ENCODE results near the gene SLC2A5.
"Not testable (repeated sequence)": the region's sequence is repeated elsewhere in the genome, so short reads cannot be mapped to it uniquely, and the experiment has no call there.

The SLC2A5 gene

GRCh38 chr1:9105336-9105867 is 36.0 kb upstream of the SLC2A5 start:
- Histone ChIP-seq H3K27me3 (ENCODE audit: control insufficient read depth, insufficient read depth, low read length) (no peaks in the 10 kb centered on the region), H3K36me3 (ENCODE audit: control insufficient read depth, low read depth, low read length) (no peaks in the 10 kb centered on the region), H3K9me3 (ENCODE audit: control insufficient read depth, low read depth, low read length) (no peaks in the 10 kb centered on the region), H3K4me1 (ENCODE audit: control insufficient read depth, low read depth, low read length) (no peaks in the 10 kb centered on the region), H3K27ac (ENCODE audit: low read length) (no peak overlapping the region), H3K9ac (ENCODE audit: low read length) (no peak overlapping the region), H3K4me3 (ENCODE audit: low read length) (no peak overlapping the region)

- H3K36me3 ChIP-seq (ENCODE audit: control insufficient read depth, low read depth, low read length), result no peaks in the 10 kb centered on the region
- H3K27me3 ChIP-seq (ENCODE audit: control insufficient read depth, insufficient read depth, low read length), result no peaks in the 10 kb centered on the region
- peaks cover 2% of the 10 kb centered on the region for H3K9me3 ChIP-seq (ENCODE audit: control insufficient read depth, low read depth, low read length)
- H3K9ac ChIP-seq (ENCODE audit: low read length), result no peak overlapping the region
- no peaks in the 10 kb centered on the region for H3K4me1 ChIP-seq (ENCODE audit: control insufficient read depth, low read depth, low read length)
- no peak overlapping the region for H3K27ac ChIP-seq (ENCODE audit: low read length)
- no peak overlapping the region for H3K4me3 ChIP-seq (ENCODE audit: low read length)
Measured at GRCh38 chr1:9101510-9102146, 32.2 kb upstream of the SLC2A5 start.

GRCh38 chr1:9100471-9101043 is 31.1 kb upstream of the SLC2A5 start:
- Histone ChIP-seq H3K27ac (ENCODE audit: low read length) (no peak overlapping the region), H3K9me3 (ENCODE audit: control insufficient read depth, low read depth, low read length) (peaks cover 6% of the 10 kb centered on the region), H3K27me3 (ENCODE audit: control insufficient read depth, insufficient read depth, low read length) (no peaks in the 10 kb centered on the region), H3K4me1 (ENCODE audit: control insufficient read depth, low read depth, low read length) (no peaks in the 10 kb centered on the region), H3K36me3 (ENCODE audit: control insufficient read depth, low read depth, low read length) (no peaks in the 10 kb centered on the region), H3K4me3 (ENCODE audit: low read length) (no peak overlapping the region), H3K9ac (ENCODE audit: low read length) (no peak overlapping the region)

- no peaks in the 10 kb centered on the region for H3K27me3 ChIP-seq (ENCODE audit: control insufficient read depth, insufficient read depth, low read length)
- no peaks in the 10 kb centered on the region for H3K36me3 ChIP-seq (ENCODE audit: control insufficient read depth, low read depth, low read length)
- H3K9ac ChIP-seq (ENCODE audit: low read length), result no peak overlapping the region
- no peaks in the 10 kb centered on the region for H3K4me1 ChIP-seq (ENCODE audit: control insufficient read depth, low read depth, low read length)
- H3K27ac ChIP-seq (ENCODE audit: low read length), result no peak overlapping the region
- H3K9me3 ChIP-seq (ENCODE audit: control insufficient read depth, low read depth, low read length), result peaks cover 7% of the 10 kb centered on the region
- H3K4me3 ChIP-seq (ENCODE audit: low read length), result no peak overlapping the region
Measured at GRCh38 chr1:9099555-9099954, 30.1 kb upstream of the SLC2A5 start.

- H3K36me3 ChIP-seq (ENCODE audit: control insufficient read depth, low read depth, low read length), result no peaks in the 10 kb centered on the region
- H3K4me3 ChIP-seq (ENCODE audit: low read length), result no peak overlapping the region
- no peak overlapping the region for H3K9ac ChIP-seq (ENCODE audit: low read length)
- H3K27me3 ChIP-seq (ENCODE audit: control insufficient read depth, insufficient read depth, low read length), result no peaks in the 10 kb centered on the region
- H3K9me3 ChIP-seq (ENCODE audit: control insufficient read depth, low read depth, low read length), result peaks cover 7% of the 10 kb centered on the region
- H3K27ac ChIP-seq (ENCODE audit: low read length), result no peak overlapping the region
- no peaks in the 10 kb centered on the region for H3K4me1 ChIP-seq (ENCODE audit: control insufficient read depth, low read depth, low read length)
Measured at GRCh38 chr1:9097947-9098705, 28.7 kb upstream of the SLC2A5 start.

- no peak overlapping the region for H3K27ac ChIP-seq (ENCODE audit: low read length)
- H3K4me3 ChIP-seq (ENCODE audit: low read length), result no peak overlapping the region
- no peaks in the 10 kb centered on the region for H3K4me1 ChIP-seq (ENCODE audit: control insufficient read depth, low read depth, low read length)
- H3K9me3 ChIP-seq (ENCODE audit: control insufficient read depth, low read depth, low read length), result peaks cover 7% of the 10 kb centered on the region
- H3K27me3 ChIP-seq (ENCODE audit: control insufficient read depth, insufficient read depth, low read length), result no peaks in the 10 kb centered on the region
- H3K36me3 ChIP-seq (ENCODE audit: control insufficient read depth, low read depth, low read length), result no peaks in the 10 kb centered on the region
- no peak overlapping the region for H3K9ac ChIP-seq (ENCODE audit: low read length)
Measured at GRCh38 chr1:9095818-9096217, 26.4 kb upstream of the SLC2A5 start.

- not testable (repeated sequence) for H3K36me3 ChIP-seq (ENCODE audit: control insufficient read depth, low read depth, low read length); H3K9me3 ChIP-seq (ENCODE audit: control insufficient read depth, low read depth, low read length); H3K4me1 ChIP-seq (ENCODE audit: control insufficient read depth, low read depth, low read length); H3K4me3 ChIP-seq (ENCODE audit: low read length); H3K9ac ChIP-seq (ENCODE audit: low read length); H3K27me3 ChIP-seq (ENCODE audit: control insufficient read depth, insufficient read depth, low read length); H3K27ac ChIP-seq (ENCODE audit: low read length)
Measured at GRCh38 chr1:9093996-9094595, 24.7 kb upstream of the SLC2A5 start.

- no peaks in the 10 kb centered on the region for H3K36me3 ChIP-seq (ENCODE audit: control insufficient read depth, low read depth, low read length)
- H3K9ac ChIP-seq (ENCODE audit: low read length), result no peak overlapping the region
Measured at GRCh38 chr1:9093581-9093980, 24.1 kb upstream of the SLC2A5 start.

GRCh38 chr1:9093091-9093490 is 23.7 kb upstream of the SLC2A5 start:
- Histone ChIP-seq H3K36me3 (ENCODE audit: control insufficient read depth, low read depth, low read length) (no peaks in the 10 kb centered on the region), H3K9me3 (ENCODE audit: control insufficient read depth, low read depth, low read length) (peaks cover 7% of the 10 kb centered on the region), H3K27ac (ENCODE audit: low read length) (no peak overlapping the region), H3K4me1 (ENCODE audit: control insufficient read depth, low read depth, low read length) (no peaks in the 10 kb centered on the region), H3K4me3 (ENCODE audit: low read length) (no peak overlapping the region), H3K9ac (ENCODE audit: low read length) (no peak overlapping the region), H3K27me3 (ENCODE audit: control insufficient read depth, insufficient read depth, low read length) (no peaks in the 10 kb centered on the region)

More at GRCh38 chr1:9093581-9093980, 24.1 kb upstream of the SLC2A5 start:
- no peaks in the 10 kb centered on the region for H3K27me3 ChIP-seq (ENCODE audit: control insufficient read depth, insufficient read depth, low read length)
- H3K27ac ChIP-seq (ENCODE audit: low read length), result no peak overlapping the region
- no peak overlapping the region for H3K4me3 ChIP-seq (ENCODE audit: low read length)
- H3K9me3 ChIP-seq (ENCODE audit: control insufficient read depth, low read depth, low read length), result peaks cover 7% of the 10 kb centered on the region
- H3K4me1 ChIP-seq (ENCODE audit: control insufficient read depth, low read depth, low read length), result no peaks in the 10 kb centered on the region

GRCh38 chr1:9088807-9089206 is 19.4 kb upstream of the SLC2A5 start:
- H3K4me1 ChIP-seq (ENCODE audit: control insufficient read depth, low read depth, low read length), result no peaks in the 10 kb centered on the region
- no peak overlapping the region for H3K9ac ChIP-seq (ENCODE audit: low read length)
- H3K9me3 ChIP-seq (ENCODE audit: control insufficient read depth, low read depth, low read length), result no peaks in the 10 kb centered on the region
- no peaks in the 10 kb centered on the region for H3K36me3 ChIP-seq (ENCODE audit: control insufficient read depth, low read depth, low read length)
- H3K4me3 ChIP-seq (ENCODE audit: low read length), result no peak overlapping the region
- no peak overlapping the region for H3K27ac ChIP-seq (ENCODE audit: low read length)
- no peaks in the 10 kb centered on the region for H3K27me3 ChIP-seq (ENCODE audit: control insufficient read depth, insufficient read depth, low read length)

- no peaks in the 10 kb centered on the region for H3K4me1 ChIP-seq (ENCODE audit: control insufficient read depth, low read depth, low read length)
- no peak overlapping the region for H3K27ac ChIP-seq (ENCODE audit: low read length)
- no peaks in the 10 kb centered on the region for H3K36me3 ChIP-seq (ENCODE audit: control insufficient read depth, low read depth, low read length)
- no peaks in the 10 kb centered on the region for H3K9me3 ChIP-seq (ENCODE audit: control insufficient read depth, low read depth, low read length)
- H3K27me3 ChIP-seq (ENCODE audit: control insufficient read depth, insufficient read depth, low read length), result no peaks in the 10 kb centered on the region
- no peak overlapping the region for H3K4me3 ChIP-seq (ENCODE audit: low read length)
- H3K9ac ChIP-seq (ENCODE audit: low read length), result no peak overlapping the region
Measured at GRCh38 chr1:9087411-9088125, 18.1 kb upstream of the SLC2A5 start.
